ENCODE measurements around the gene FBRS. TPM values are rescaled to one million over a fixed set of nuclear protein-coding genes. Genes with fewer than 3 reads are reported as not detected.

The FBRS gene
- total RNA-seq, 4 donors from 2014 or later = 51.2 to 167 (median 72.2) TPM

GRCh38 chr16:30649725-30650368, 8.4 kb upstream of the FBRS start:
- Histone ChIP-seq H3K27me3 (no peaks in the 10 kb centered on the region), H3K9me3 (no peaks in the 10 kb centered on the region), H3K36me3 (peaks cover 0 to 24% (median 2%) of the 10 kb centered on the region in 3 donors), H3K4me3 (peak overlapping the region; percentile 62 to 89 (median 81)), H3K27ac (peak overlapping the region; percentile 89 to 95 (median 92)), H3K4me1 (peaks cover 0 to 20% (median 2%) of the 10 kb centered on the region in 4 donors)
- DNase-seq = no peak
- TF ChIP-seq POLR2A (IDR thresholded peaks at IDR 0.05) (no peak), CTCF (IDR thresholded peaks at IDR 0.05) (no peak)

- H3K4me1 ChIP-seq = peaks cover 0 to 20% (median 2%) of the 10 kb centered on the region in 4 donors
- H3K27ac ChIP-seq = peak within 1 kb of the TSS; percentile 89 to 95 (median 92)
- H3K27me3 ChIP-seq = no peaks in the 10 kb centered on the region
- H3K4me3 ChIP-seq = peak within 1 kb of the TSS; percentile 62 to 89 (median 81)
- peak; percentile 99 to 100 (median 100) for DNase-seq
- peaks cover 0 to 31% (median 2%) of the 10 kb centered on the region in 3 donors for H3K36me3 ChIP-seq
- TF ChIP-seq CTCF (IDR thresholded peaks at IDR 0.05) (peak; percentile 27 to 83 (median 68)), POLR2A (IDR thresholded peaks at IDR 0.05) (peak in 1 of 2 donors; percentile 65)
- no peaks in the 10 kb centered on the region for H3K9me3 ChIP-seq
These were observed 7.7 kb upstream of the FBRS start, which contains the start of gene PRR14 for GRCh38 chr16:30650369-30651123. Gene PRR14, plus strand, starts transcription at chr16:30650960. Its CDS starts 686 bp downstream, at chr16:30651646.

- Histone ChIP-seq H3K9me3 (no peaks in the 10 kb centered on the region), H3K36me3 (peaks cover 0 to 40% (median 2%) of the 10 kb centered on the region in 3 donors), H3K27ac (peak overlapping the region; percentile 89 to 95 (median 92)), H3K4me3 (peak overlapping the region; percentile 62 to 89 (median 81)), H3K27me3 (no peaks in the 10 kb centered on the region), H3K4me1 (peaks cover 0 to 21% (median 2%) of the 10 kb centered on the region in 4 donors)
- TF ChIP-seq POLR2A (IDR thresholded peaks at IDR 0.05) (no peak), CTCF (IDR thresholded peaks at IDR 0.05) (peak; percentile 54 to 82 (median 74))
- DNase-seq = peak; percentile 57 to 84 (median 83)
These were observed 6.9 kb upstream of the FBRS start for GRCh38 chr16:30651124-30652004.

- Histone ChIP-seq H3K27me3 (no peaks in the 10 kb centered on the region), H3K27ac (peak overlapping the region; percentile 89 to 95 (median 92)), H3K36me3 (peaks cover 0 to 44% (median 2%) of the 10 kb centered on the region in 3 donors), H3K4me3 (peak overlapping the region; percentile 62 to 89 (median 81)), H3K9me3 (no peaks in the 10 kb centered on the region), H3K4me1 (peaks cover 0 to 27% (median 4%) of the 10 kb centered on the region in 4 donors)
- TF ChIP-seq CTCF (IDR thresholded peaks at IDR 0.05) = no peak
- TF ChIP-seq POLR2A (IDR thresholded peaks at IDR 0.05) = no peak
- DNase-seq = no peak
These were observed 6.3 kb upstream of the FBRS start for GRCh38 chr16:30652005-30652296.

- DNase-seq = no peak
- no peaks in the 10 kb centered on the region for H3K9me3 ChIP-seq
- H3K27ac ChIP-seq = no peak overlapping the region
- TF ChIP-seq CTCF (IDR thresholded peaks at IDR 0.05) = no peak
- no peak for TF ChIP-seq POLR2A (IDR thresholded peaks at IDR 0.05)
- H3K27me3 ChIP-seq = no peaks in the 10 kb centered on the region
- peaks cover 0 to 44% (median 2%) of the 10 kb centered on the region in 3 donors for H3K36me3 ChIP-seq
- peaks cover 0 to 34% (median 10%) of the 10 kb centered on the region in 4 donors for H3K4me1 ChIP-seq
- no peak overlapping the region for H3K4me3 ChIP-seq
These were observed 5.5 kb upstream of the FBRS start for GRCh38 chr16:30652718-30653117.
